K562 (cell line): ENCODE data around the gene INCA1. TPM values are rescaled to one million over a fixed set of nuclear protein-coding genes. Genes with fewer than 3 reads are reported as not detected.

ENCODE experiments used
- CBX1 ChIP-seq: sonication (generic); IDR thresholded peaks from 2 replicates; pipeline ENCODE4 v1.6.1; 2016; ENCODE audit warnings: antibody characterized with exemption, low read depth, mild to moderate bottlenecking
- CEBPG ChIP-seq, 3 experiments: fragments of 200-800 bp in 1 of 3; sonication (Bioruptor generic) in 1 of 3; sonication (generic) in 1 of 3; formaldehyde crosslinking in 1 of 3; IDR thresholded peaks in 2 of 3; conservative IDR thresholded peaks in 1 of 3; 2 replicates each; pipeline versions ENCODE4 v1.6.1 to v1.8.0; 2016 to 2022; ENCODE audit warnings: missing compliant biosample characterization in 2 of 3, missing genetic modification characterization in 2 of 3, mild to moderate bottlenecking in 1 of 3, missing genetic modification reagents in 1 of 3
- DIDO1 ChIP-seq: fragments of 450-650 bp; IDR thresholded peaks from 2 replicates; pipeline ENCODE4 v1.6.1; 2016; ENCODE audit warnings: low read depth, missing biosample characterization, missing genetic modification characterization
- EGR1 ChIP-seq: fragments of 450-650 bp; conservative IDR thresholded peaks from 2 replicates; pipeline ENCODE4 v1.6.1; 2017; ENCODE audit warnings: mild to moderate bottlenecking
- ESRRA ChIP-seq: fragments of 450-650 bp; IDR thresholded peaks from 2 replicates; pipeline ENCODE4 v1.6.1; 2014; ENCODE audit warnings: low read depth, mild to moderate bottlenecking, moderate library complexity, borderline replicate concordance
- MAFG ChIP-seq: fragments of 450-650 bp; conservative IDR thresholded peaks from 2 replicates; pipeline ENCODE4 v1.6.1; 2016; ENCODE audit warnings: missing genetic modification characterization, missing compliant biosample characterization
- MEF2D ChIP-seq: conservative IDR thresholded peaks from 2 replicates; pipeline ENCODE4 v1.6.1; 2016; ENCODE audit warnings: low read depth, missing genetic modification characterization, missing compliant biosample characterization
- NR2C1 ChIP-seq, 2 experiments: fragments of 450-650 bp; IDR thresholded peaks; 2 replicates each; pipeline ENCODE4 v1.6.1; 2017; ENCODE audit warnings: mild to moderate bottlenecking in 2 of 2, antibody characterized with exemption in 1 of 2, inconsistent platforms in 1 of 2, missing compliant biosample characterization in 1 of 2, missing genetic modification characterization in 1 of 2
- NR2C2 ChIP-seq, 2 experiments: fragments of 200-800 bp in 1 of 2; sonication (Bioruptor generic) in 1 of 2; sonication (generic) in 1 of 2; formaldehyde crosslinking in 1 of 2; IDR thresholded peaks; 2 replicates each; pipeline versions ENCODE4 v1.6.1 to v1.8.0; 2016 to 2022; ENCODE audit warnings: mild to moderate bottlenecking in 1 of 2, missing compliant biosample characterization in 1 of 2, missing genetic modification characterization in 1 of 2, missing genetic modification reagents in 1 of 2
- PCBP1 ChIP-seq: fragments of 200-400 bp; formaldehyde crosslinking; IDR thresholded peaks from 2 replicates; pipeline ENCODE4 v1.6.1; 2018; ENCODE audit warnings: mild to moderate bottlenecking, low read depth, low read length; ENCODE audit not compliant: poor library complexity, severe bottlenecking
- PURB ChIP-seq: sonication (generic); formaldehyde crosslinking; IDR thresholded peaks from 2 replicates; pipeline ENCODE4 v1.9.0; 2021; ENCODE audit warnings: low read depth, mild to moderate bottlenecking, missing genetic modification reagents
- RBBP5 ChIP-seq: fragments of 200-600 bp; sonication (generic); IDR thresholded peaks from 2 replicates; pipeline ENCODE4 v1.6.1; 2012; ENCODE audit warnings: borderline replicate concordance, mild to moderate bottlenecking, low read length, control low read depth, inconsistent platforms; ENCODE audit not compliant: insufficient read depth, poor library complexity, severe bottlenecking
- SAP30 ChIP-seq: fragments of 200-600 bp; sonication (generic); IDR thresholded peaks from 2 replicates; pipeline ENCODE4 v1.6.1; 2012; ENCODE audit warnings: borderline replicate concordance, low read depth, mild to moderate bottlenecking, moderate library complexity, low read length, control low read depth, inconsistent platforms; ENCODE audit not compliant: insufficient read depth, poor library complexity, severe bottlenecking
- SMARCA5 ChIP-seq: fragments of 450-650 bp; IDR thresholded peaks from 2 replicates; pipeline ENCODE4 v1.6.1; 2016
- STAT5A ChIP-seq: IDR thresholded peaks from 2 replicates; pipeline ENCODE4 v1.6.1; 2012; ENCODE audit warnings: low read length, inconsistent platforms, borderline replicate concordance
- TAL1 ChIP-seq: fragments of 450-650 bp; IDR thresholded peaks from 2 replicates; pipeline ENCODE4 v1.6.1; 2016; ENCODE audit warnings: mild to moderate bottlenecking
- ZNF707 ChIP-seq: fragments of 250-450 bp; sonication (Bioruptor Pico); conservative IDR thresholded peaks from 2 replicates; pipeline ENCODE4 v1.8.0; 2022; ENCODE audit warnings: inconsistent platforms, mild to moderate bottlenecking, moderate library complexity
- ZNF76 ChIP-seq: fragments of 250-450 bp; sonication (Bioruptor Pico); IDR thresholded peaks from 2 replicates; pipeline ENCODE4 v1.4.0; 2020; ENCODE audit warnings: mild to moderate bottlenecking, moderate library complexity, borderline replicate concordance
- polyA plus RNA-seq, 8 experiments: library from polyadenylated mRNA; depleted of rRNA in 4 of 8; stranded (reverse) in 5 of 8; unstranded in 3 of 8; fragments of >200 nt; fragmentation: Nextera tagmentation in 2 of 8; fragmentation: Illumina TruSeq in 1 of 8; extraction: Ambion mirVana in 2 of 8; extraction: Trizol in 1 of 8; gene quantifications; 2 replicates each; pipeline versions ENCODE4 v1.2.1 to v1.2.3, GENCODE V29; 2011 to 2014; ENCODE audit warnings: inconsistent platforms in 1 of 8, missing spikeins in 1 of 8
- total RNA-seq, 7 experiments: library from RNA; depleted of rRNA in 6 of 7; stranded (reverse); fragments of >200 nt in 6 of 7; fragmentation: Illumina TruSeq in 2 of 7; extraction: Trizol in 2 of 7; gene quantifications; 2 replicates each; pipeline versions ENCODE4 v1.2.1 to v1.2.3, GENCODE V29; 2011 to 2021; ENCODE audit warnings: low replicate concordance in 1 of 7
- TF ChIP-seq, protein P1 (sequence below): fragments of 450-650 bp; formaldehyde crosslinking; IDR thresholded peaks from 2 replicates; pipeline ENCODE4 v1.4.0; 2020; ENCODE audit warnings: mild to moderate bottlenecking, moderate library complexity
- TF ChIP-seq, protein P2 (sequence below): fragments of 250-450 bp; sonication (Bioruptor Pico); IDR thresholded peaks from 2 replicates; pipeline ENCODE4 v1.5.0; 2020; ENCODE audit warnings: mild to moderate bottlenecking
- TF ChIP-seq, protein P3 (sequence below), 3 experiments: IDR thresholded peaks in 2 of 3; conservative IDR thresholded peaks in 1 of 3; 2 replicates each; pipeline ENCODE4 v1.5.1; 2011 to 2012; ENCODE audit warnings: low read length in 3 of 3, mild to moderate bottlenecking in 3 of 3, control low read depth in 2 of 3, improper control_type of control experiment in 1 of 3, inconsistent platforms in 1 of 3, low read depth in 1 of 3, mixed read lengths in 1 of 3, moderate library complexity in 1 of 3; ENCODE audit not compliant: insufficient read depth in 2 of 3

Gene INCA1
- total and polyA plus RNA-seq, 9 of the 15 experiments (the other 6 are each of a cell fraction or from before 2014, with no cell fraction given): 0.08 to 0.50 (median 0.13) TPM; not detected in 4

DNA sequence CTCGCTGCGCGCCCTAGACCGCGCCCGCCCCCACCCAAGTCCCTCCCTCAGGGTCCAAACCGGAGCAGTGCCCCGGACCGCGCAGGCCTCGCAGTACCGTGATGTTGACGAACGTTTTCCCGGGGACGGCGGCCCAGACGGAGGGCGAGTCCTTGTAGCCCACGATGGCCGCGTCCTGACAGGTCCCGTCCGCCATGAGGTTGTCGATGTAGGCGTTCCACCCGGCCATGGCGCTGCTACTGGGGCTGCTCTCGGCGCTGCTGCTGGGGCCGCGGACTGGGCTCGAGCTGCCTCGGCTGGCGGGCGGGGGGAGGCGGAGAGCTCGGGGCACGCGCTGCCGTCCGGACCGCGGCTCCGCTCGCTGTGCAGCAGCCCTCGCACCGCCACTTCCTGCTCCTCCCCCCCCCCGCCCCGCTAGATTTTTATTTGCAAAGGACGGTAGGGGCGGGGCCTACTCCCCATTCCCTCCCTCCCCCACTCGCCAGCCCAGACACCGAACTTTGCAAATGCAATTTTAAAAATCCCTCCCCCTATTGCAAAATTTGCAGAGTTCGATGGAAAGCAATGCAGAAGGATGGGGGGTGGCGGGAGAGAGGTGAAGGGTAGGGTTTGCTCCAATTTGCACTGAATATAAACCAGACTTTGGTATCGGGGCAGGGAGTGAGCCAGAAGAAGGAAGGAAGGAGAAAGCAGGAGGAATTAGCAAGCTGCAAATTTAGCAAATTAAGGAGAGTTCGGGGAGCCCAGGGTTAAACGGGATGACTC is 49.0 kb downstream of the INCA1 start, which contains the start of gene PFN1 (continued):
- TF ChIP-seq, protein P1, sequence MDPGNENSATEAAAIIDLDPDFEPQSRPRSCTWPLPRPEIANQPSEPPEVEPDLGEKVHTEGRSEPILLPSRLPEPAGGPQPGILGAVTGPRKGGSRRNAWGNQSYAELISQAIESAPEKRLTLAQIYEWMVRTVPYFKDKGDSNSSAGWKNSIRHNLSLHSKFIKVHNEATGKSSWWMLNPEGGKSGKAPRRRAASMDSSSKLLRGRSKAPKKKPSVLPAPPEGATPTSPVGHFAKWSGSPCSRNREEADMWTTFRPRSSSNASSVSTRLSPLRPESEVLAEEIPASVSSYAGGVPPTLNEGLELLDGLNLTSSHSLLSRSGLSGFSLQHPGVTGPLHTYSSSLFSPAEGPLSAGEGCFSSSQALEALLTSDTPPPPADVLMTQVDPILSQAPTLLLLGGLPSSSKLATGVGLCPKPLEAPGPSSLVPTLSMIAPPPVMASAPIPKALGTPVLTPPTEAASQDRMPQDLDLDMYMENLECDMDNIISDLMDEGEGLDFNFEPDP (CRISPR knock-in tag): no peak
- TF ChIP-seq NR2C1 (IDR thresholded peaks at IDR 0.05) (no peak), NR2C1 (tag; IDR thresholded peaks at IDR 0.05) (no peak), DIDO1 (no peak), STAT5A (no peak), EGR1 (0 out of 2 replicates have a peak, but pooled peaks have one; percentile 7), PCBP1 (peak; percentile 22), MEF2D (tag) (no peak), NR2C2 (CRISPR knock-in tag; IDR thresholded peaks at IDR 0.05) (0 out of 2 replicates have a peak, but pooled peaks have one; percentile 16), NR2C2 (tag; IDR thresholded peaks at IDR 0.05) (no peak), MAFG (tag) (peak; percentile 15; the same call in 1 of the 2 replicates), CEBPG (CRISPR knock-in tag; IDR thresholded peaks at IDR 0.05) (peak; percentile 51; the same call in 1 of the 2 replicates), CEBPG (tag; conservative IDR thresholded peaks at IDR 0.05 in 1 of 2, IDR thresholded peaks at IDR 0.05 in 1 of 2) (peak; percentile 80 to 87), SMARCA5 (peak; percentile 45; the same call in 1 of the 2 replicates), CBX1 (peak; percentile 66; the same call in 1 of the 2 replicates), PURB (CRISPR knock-in tag) (no peak), ESRRA (no peak), SAP30 (peak; percentile 39), TAL1 (0 out of 2 replicates have a peak, but pooled peaks have one; percentile 12), ZNF76 (CRISPR knock-in tag) (no peak), RBBP5 (peak; percentile 44), ZNF707 (no peak)
- TF ChIP-seq, protein P2, sequence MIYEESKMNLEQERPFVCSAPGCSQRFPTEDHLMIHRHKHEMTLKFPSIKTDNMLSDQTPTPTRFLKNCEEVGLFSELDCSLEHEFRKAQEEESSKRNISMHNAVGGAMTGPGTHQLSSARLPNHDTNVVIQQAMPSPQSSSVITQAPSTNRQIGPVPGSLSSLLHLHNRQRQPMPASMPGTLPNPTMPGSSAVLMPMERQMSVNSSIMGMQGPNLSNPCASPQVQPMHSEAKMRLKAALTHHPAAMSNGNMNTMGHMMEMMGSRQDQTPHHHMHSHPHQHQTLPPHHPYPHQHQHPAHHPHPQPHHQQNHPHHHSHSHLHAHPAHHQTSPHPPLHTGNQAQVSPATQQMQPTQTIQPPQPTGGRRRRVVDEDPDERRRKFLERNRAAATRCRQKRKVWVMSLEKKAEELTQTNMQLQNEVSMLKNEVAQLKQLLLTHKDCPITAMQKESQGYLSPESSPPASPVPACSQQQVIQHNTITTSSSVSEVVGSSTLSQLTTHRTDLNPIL: no peak
- TF ChIP-seq, protein P3, sequence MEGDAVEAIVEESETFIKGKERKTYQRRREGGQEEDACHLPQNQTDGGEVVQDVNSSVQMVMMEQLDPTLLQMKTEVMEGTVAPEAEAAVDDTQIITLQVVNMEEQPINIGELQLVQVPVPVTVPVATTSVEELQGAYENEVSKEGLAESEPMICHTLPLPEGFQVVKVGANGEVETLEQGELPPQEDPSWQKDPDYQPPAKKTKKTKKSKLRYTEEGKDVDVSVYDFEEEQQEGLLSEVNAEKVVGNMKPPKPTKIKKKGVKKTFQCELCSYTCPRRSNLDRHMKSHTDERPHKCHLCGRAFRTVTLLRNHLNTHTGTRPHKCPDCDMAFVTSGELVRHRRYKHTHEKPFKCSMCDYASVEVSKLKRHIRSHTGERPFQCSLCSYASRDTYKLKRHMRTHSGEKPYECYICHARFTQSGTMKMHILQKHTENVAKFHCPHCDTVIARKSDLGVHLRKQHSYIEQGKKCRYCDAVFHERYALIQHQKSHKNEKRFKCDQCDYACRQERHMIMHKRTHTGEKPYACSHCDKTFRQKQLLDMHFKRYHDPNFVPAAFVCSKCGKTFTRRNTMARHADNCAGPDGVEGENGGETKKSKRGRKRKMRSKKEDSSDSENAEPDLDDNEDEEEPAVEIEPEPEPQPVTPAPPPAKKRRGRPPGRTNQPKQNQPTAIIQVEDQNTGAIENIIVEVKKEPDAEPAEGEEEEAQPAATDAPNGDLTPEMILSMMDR (IDR thresholded peaks at IDR 0.05 in 2 of 3, conservative IDR thresholded peaks at IDR 0.05 in 1 of 3; ENCODE audit: insufficient read depth in 2 of 3, low read depth in 1 of 3, low read length in 3 of 3): no peak
